Epithelial cell of esophagus (primary cell): Measurements from ENCODE around the gene PHKB.

ENCODE experiments used
- DNase-seq: peaks from one replicate; pipeline ENCODE4 v3.0.0; 2010; ENCODE audit warnings: low read depth
- H3K4me3 ChIP-seq: 2 replicates; pipeline ENCODE4 v1.5.1; 2011; ENCODE audit warnings: mild to moderate bottlenecking, low read length, control low read depth
- CTCF ChIP-seq: IDR thresholded peaks from 2 replicates; pipeline ENCODE4 v1.5.1; 2011; ENCODE audit warnings: low read depth, mild to moderate bottlenecking, low read length, control low read depth, inconsistent platforms; ENCODE audit not compliant: insufficient read depth; ENCODE audit errors: missing control alignments

The PHKB gene

DNA sequence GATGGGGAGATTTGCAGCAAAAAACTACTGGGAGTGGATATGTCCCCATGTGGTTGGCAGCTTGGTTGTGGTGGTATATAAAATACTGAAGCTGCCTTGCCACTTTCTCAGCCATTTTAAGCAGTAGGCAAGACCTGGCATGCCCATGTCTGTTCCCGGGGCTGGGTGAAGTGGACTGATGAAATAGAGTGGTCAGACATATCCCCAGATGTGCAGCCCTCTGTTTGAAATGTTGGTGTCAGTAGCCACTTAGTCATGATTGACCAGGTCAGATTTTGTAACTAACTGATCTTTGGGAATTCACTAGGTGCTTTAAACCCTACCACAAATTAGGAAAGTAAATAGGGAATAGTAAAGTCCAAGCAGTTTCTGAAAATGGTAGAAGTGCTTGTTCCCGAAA lies 151.6 kb downstream of the PHKB start:
- no peak for TF ChIP-seq CTCF
- peak; percentile 74 for DNase-seq
- H3K4me3 ChIP-seq = no peak overlapping the region

DNA sequence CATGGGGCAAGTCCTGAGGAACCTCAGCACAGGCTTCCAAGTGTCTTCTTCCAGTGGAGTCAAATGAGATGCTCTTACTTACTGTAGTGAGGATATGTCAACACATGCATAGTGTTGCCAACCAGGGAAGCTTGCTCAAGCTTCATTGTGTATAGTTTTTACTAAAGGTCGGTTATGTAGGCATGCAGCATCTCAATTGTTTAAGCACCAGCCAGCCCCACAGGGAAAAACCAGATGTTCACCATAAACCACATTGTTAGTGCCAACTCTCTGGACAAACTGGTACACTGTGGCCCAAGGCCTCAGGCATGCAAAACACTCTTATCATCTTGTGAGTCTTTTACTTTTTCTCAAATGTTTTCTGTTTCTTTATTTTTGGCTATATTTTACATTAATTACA lies 152.1 kb downstream of the PHKB start:
- H3K4me3 ChIP-seq = no peak overlapping the region
- TF ChIP-seq CTCF = no peak
- peak; percentile 4 for DNase-seq

DNA sequence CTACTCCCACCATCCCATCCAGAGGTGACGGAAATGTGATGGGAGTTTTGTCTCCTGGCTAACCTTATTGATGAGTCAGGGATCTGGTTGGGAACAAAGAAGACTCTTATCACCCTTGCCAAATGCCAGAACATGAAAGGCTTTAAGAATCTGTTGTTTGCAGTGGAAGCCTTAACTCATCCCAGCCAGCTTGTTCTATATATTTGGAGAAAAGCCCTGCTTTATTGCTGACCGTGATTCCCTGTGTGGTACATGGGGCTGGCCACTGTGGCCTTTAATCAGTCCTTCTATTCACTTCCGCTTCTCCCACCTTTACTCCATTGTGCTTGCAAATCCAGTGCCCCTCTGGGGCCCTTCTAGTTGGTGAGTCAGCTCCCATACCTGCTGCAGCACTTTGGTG lies 156.6 kb downstream of the PHKB start:
- no peak for TF ChIP-seq CTCF
- peak; percentile 33 for DNase-seq

DNA sequence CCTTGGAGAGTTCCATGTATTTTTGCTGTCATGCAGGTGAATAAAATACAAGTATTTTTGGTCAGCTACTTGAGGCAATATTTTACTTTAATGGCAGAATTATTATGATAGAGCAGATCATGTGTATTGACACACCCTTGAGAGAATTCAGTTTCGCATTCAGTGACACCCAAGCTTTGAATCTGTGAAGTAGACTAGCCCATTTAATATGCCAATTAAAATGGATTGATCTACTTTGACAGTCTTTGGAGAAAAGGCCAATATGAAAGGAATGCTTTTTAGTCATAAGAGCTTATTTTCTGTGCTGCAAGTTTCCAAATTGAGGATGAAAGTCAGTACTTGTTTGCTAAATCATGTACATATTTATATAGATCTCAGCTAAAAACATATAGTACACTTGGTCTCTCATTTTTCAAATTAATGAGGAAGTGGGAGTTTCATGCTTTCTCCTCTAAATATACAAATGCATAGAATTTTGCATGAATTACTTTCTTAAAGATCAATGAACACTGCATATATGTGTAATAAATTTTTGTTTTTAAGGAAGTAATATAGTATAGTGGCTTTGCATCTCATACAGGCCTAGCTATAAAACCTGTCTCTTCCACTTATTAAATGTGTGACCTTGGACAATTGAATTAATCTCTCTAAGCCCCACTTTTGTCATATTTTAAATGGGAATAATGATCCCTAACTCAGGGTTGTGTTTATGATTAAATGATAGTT lies 161.5 kb downstream of the PHKB start:
- H3K4me3 ChIP-seq = no peak overlapping the region
- no peak for TF ChIP-seq CTCF
- no peak for DNase-seq

More for the DNA sequence above, 156.6 kb downstream of the PHKB start:
- no peak overlapping the region for H3K4me3 ChIP-seq

DNA sequence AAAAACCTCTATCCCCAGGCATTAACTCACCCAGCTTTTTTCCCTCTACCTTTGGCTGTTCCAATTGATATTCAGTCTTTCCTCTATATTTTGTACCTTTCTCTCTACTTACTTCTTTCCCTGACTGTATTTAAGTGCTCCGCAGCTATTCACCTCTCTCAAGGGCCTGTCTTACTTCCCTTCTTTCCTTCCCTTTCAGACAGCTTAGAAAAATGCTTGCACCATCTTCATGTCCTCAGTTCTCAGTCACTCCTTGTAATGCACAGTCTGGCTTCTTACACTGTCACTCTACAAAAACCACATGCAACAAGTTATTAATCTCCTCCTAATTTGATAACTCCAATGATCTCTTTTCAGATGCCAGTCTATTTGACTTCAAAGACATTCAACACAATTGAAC lies 163.4 kb downstream of the PHKB start:
- no peak for DNase-seq
- TF ChIP-seq CTCF = no peak
- no peak overlapping the region for H3K4me3 ChIP-seq

- no peak for TF ChIP-seq CTCF
- DNase-seq = no peak
- H3K4me3 ChIP-seq = no peak overlapping the region
These were observed 164.0 kb downstream of the PHKB start for GRCh38 chr16:47625115-47625567.

- no peak overlapping the region for H3K4me3 ChIP-seq
- DNase-seq = no peak
- no peak for TF ChIP-seq CTCF
These were observed 165.1 kb downstream of the PHKB start for GRCh38 chr16:47626246-47626645.
